Tongue (tissue), 2 donors: Measurements from ENCODE around the gene LRP2. TPM values are rescaled to one million over a fixed set of nuclear protein-coding genes. Genes with fewer than 3 reads are reported as not detected.
"Not testable (repeated sequence)": the region's sequence is repeated elsewhere in the genome, so short reads cannot be mapped to it uniquely, and the experiment has no call there.

ENCODE experiments used
- DNase-seq: peaks from one replicate; pipeline ENCODE4 v3.0.0-alpha.2; 2015
- total RNA-seq: library from RNA; depleted of rRNA; stranded (reverse); fragments of >200 nt; gene quantifications from one replicate; pipeline ENCODE4 v1.2.3, GENCODE V29; 2014

The LRP2 gene
- total RNA-seq, 1 donor from 2014 or later = 0.10 TPM

GRCh38 chr2:169175112-169175511 lies 187.2 kb downstream of the LRP2 start:
- peak; percentile 1 for DNase-seq

DNA sequence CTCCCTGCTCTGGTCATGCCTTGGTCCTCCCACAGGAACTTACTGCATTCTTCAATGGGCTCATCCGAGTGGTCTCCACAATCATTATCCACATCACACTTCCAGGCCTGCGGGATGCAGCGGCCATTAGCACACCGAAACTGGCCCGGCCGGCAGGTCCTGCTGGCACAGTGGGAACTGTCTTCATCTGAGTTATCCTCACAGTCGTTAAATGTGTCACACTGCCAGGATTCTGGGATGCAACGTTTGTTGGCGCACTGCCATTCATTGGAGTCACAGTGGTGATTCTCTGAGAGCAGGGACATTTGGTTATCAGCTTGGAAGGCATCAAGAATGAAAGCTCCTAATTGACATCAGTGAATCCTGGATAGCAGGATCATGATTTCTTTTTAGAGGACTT lies 188.5 kb downstream of the LRP2 start:
- peak; percentile 15 for DNase-seq

- DNase-seq = no peak
These were observed 189.4 kb downstream of the LRP2 start for GRCh38 chr2:169172914-169173313.

DNA sequence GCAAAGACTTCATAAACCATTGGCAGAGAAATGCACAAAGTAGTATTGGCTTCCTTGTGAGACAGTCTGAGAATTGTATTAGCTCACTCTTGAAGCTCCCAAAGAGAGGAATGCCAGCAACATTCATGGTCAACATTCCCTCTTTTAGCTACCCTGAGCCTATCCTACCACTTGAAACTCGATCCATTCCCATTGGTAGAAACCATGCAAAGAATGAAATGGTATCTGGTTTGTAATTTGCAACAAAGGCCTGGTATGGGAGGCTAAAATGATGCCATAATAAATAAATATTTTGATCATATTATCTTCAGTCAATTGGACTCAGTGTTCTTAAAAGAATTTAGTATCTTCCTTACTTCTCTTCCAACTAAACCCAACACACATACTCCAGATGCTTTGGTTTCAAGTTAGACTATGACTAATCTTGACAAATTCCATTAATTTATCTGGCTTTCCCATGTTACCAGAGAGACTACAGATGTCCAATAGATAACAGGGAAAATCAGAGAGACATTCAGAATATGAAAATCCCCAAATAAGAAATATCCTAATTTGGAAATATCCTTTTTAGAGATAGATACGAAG lies 190.1 kb downstream of the LRP2 start:
- DNase-seq = no peak

GRCh38 chr2:169165791-169166190 lies 196.5 kb downstream of the LRP2 start:
- DNase-seq = no peak

GRCh38 chr2:169164311-169164710 lies 198.0 kb downstream of the LRP2 start:
- no peak for DNase-seq

GRCh38 chr2:169162613-169163012 lies 199.7 kb downstream of the LRP2 start:
- DNase-seq = no peak

DNA sequence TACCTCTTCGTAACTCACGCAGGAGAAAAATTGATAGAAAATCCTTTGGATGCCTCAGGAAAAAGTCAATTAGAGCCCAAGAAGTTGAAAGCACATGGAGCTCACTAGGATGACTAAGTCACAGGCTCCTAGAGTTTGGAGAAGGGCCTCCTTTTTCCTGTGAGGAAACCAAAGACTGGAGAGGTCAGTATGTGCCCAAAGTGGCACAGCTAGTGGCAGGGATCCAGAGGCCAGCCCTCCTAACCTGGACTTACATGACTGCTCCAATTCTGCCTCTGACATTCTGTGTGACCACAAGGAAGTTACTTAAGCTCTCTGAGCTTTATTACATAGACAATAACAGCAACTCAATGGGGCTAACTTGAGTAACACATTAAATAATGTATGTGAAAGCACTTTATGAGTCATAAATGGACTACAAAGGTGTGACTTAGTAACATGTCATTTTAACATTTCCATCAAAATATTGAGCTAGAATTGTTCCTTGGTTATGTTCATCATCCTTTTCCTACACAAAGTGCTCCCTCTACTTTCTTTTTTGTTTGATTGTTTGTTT lies 201.3 kb downstream of the LRP2 start:
- no peak for DNase-seq

- DNase-seq = no peak
These were observed 202.6 kb downstream of the LRP2 start for GRCh38 chr2:169159686-169160085.

DNA sequence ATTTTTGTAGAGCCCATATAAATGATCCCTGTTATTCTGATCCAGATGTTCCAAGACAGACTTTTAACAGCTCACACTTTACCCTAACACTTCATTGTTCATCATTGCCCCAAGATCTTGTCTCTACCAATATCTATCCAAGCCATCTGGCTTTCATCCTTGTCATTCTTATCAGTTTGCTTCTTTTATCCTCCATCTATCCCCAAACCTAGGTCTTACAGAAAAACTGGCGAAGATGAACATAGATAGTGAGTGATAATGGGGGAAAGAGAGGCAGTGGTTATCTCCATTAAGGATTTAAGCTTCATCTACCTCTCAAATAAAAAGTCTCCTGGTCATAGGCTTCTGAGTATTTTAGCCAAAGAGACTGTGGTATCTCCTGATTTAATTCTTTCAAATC lies 203.5 kb downstream of the LRP2 start:
- DNase-seq = no peak

DNA sequence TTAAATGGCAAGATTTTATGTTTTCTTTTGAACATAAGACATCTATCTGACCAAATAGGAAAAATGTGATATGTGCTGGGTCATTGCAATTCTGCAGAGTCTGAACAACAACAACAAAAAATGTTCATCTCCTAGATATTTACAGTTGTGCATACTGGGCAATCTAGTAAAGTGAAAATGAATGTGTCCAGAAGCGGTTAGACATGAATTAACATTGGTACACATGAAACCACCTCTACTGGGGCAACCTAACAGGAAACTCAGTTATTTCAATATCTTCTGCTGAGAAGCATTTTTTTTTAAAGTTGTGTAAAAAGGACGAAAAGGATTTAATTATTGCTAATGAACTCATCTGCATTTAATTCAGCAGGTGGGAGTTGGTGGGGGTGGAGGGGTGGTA lies 216.1 kb downstream of the LRP2 start:
- DNase-seq = no peak

- no peak for DNase-seq
These were observed 218.3 kb downstream of the LRP2 start for GRCh38 chr2:169143998-169144397.

- DNase-seq = peak; percentile 59
These were observed 220.5 kb downstream of the LRP2 start for GRCh38 chr2:169141713-169142352.

- no peak for DNase-seq
These were observed 222.2 kb downstream of the LRP2 start for GRCh38 chr2:169139993-169140767.

GRCh38 chr2:169139145-169139544 lies 223.2 kb downstream of the LRP2 start:
- no peak for DNase-seq

- no peak for DNase-seq
These were observed 224.4 kb downstream of the LRP2 start for GRCh38 chr2:169137924-169138323.

DNA sequence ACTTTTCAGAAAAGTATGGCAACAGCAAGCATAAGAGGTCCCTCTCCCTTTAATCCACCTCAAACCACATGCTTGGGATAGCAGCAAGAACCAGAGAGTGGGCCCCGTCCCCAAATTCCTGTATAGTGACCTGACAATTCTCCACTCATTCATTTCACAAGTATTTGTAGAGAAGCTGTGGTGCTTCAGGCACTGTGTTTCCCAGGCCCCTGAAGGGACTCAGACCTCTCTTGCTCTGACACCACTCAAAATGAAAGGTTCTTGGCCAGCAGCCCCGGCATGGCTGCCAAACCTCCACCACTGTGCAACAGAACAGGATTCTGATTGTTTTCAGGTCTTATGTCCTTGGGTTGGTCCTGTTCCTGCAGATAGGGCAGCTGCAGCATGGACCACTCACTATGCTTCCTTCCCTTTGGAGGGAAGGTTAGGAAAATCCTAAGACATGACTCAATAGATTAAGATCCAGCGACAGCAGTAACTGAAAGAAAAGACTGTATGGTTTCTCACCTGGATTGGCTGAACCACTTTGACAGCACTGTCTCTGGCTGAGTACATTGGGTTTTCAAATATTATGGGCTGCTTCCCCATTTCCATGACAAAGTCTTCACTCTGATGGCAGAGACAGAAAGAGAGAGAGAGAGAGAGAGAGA lies 225.3 kb downstream of the LRP2 start:
- no peak for DNase-seq

DNA sequence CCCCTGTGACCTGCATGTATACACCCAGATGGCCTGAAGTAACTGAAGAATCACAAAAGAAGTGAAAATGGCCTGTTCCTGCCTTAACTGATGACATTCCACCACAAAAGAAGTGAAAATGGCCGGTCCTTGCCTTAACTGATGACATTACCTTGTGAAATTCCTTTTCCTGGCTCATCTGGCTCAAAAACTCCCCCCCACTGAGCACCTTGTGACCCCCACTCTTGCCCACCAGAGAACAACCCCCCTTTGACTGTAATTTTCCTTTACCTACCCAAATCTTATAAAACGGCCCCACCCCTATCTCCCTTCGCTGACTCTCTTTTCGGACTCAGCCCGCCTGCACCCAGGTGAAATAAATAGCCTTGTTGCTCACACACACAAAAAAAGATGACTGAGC lies 225.9 kb downstream of the LRP2 start:
- not testable (repeated sequence) for DNase-seq

GRCh38 chr2:169134272-169134671 lies 228.1 kb downstream of the LRP2 start:
- DNase-seq = not testable (repeated sequence)

DNA sequence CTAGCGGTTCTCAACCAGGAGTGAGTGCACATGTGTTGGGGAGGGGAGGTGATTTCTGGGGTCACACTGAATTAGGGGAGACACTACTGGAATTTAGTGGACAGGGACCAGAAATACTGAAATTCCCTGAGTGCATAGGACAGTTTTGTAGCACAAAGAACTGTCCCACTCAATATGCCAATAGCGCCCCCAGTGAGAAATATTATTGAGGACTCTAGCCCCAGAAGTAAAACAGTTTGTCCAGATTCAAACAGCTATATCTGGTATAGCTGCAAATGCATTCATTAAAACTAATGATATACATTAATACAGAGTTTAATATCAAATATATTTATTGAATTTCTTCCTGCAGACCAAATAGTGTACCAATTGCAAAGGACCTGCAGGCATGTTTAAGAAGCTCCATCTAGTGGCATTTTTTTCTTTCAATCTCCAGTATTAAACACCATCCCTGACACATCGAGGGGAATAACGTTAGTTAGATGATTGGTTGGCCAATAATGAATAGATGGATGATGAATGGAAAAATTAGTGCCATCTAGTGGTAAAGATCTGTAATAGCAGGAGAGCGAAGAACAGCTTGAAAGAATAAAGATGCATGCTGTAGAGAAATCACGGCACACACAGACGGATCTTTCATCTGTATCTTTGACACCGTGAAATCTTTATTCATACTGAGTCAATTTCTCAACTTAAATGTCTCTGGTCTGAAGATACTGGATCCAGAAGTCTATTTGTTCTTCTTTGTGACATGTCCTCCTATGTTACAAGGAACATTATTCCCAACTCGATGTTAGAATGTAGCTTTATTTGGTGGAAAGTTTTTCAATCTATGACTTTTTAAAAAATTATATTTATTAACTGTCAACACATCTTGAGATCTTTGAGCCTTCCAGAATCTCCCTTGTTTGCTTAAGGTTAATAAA lies 230.5 kb downstream of the LRP2 start:
- peak; percentile 57 for DNase-seq

DNA sequence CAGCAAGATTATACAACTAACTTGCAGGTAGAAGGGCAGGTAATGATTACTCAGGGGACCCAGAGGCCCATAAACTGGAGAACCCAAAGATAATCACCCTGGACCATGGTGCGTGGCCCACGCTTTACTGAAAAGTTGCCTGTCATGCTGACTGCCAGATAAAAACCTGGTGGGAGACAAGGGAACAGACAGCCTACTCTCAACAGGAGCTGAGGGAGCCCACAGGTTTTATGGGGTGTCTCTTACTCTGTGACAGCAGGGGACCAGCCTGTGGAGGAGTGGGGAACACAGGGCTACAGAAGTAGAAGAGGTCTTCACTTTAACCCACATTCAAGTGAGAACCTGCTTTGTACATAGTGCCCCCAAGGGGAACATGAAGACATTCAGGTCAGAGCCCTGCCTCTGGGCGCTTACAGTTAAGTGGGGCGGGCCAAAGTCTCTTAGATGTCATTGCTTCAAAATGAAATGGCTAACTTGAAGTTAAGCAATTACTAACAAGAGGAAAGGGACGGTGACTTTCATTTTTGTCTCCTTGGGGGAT lies 232.6 kb downstream of the LRP2 start:
- DNase-seq = no peak
